Astrocyte (in vitro differentiated cells and primary cell): ENCODE data around the gene SATB1.

ENCODE experiments used
- CTCF ChIP-seq: IDR thresholded peaks from 2 replicates; pipeline ENCODE4 v1.5.1; 2011; ENCODE audit warnings: low read depth, mild to moderate bottlenecking, inconsistent platforms, low read length, moderate library complexity; ENCODE audit not compliant: insufficient read depth
- EZH2 ChIP-seq: IDR thresholded peaks from 2 replicates; pipeline ENCODE4 v1.6.1; 2012; ENCODE audit warnings: mild to moderate bottlenecking, low read length, inconsistent platforms; ENCODE audit not compliant: insufficient read depth

GRCh38 chr3:18439281-18439680 lies 14.1 kb upstream of the SATB1 start:
- TF ChIP-seq CTCF, result no peak
- no peak for TF ChIP-seq EZH2
